CD4-positive, alpha-beta T cell (primary cell): ENCODE results near the gene LPXN. TPM values are rescaled to one million over a fixed set of nuclear protein-coding genes. Genes with fewer than 3 reads are reported as not detected.

Experiments
- ATAC-seq: fragments of 200-7000 bp; cut with Tn5 transposase; one replicate; pipeline ENCODE4 v1.10.0; 2022; ENCODE audit warnings: mild to moderate bottlenecking; ENCODE audit not compliant: poor library complexity
- CTCF ChIA-PET: fragments of 350-600 bp; sonication (Branson Sonifier 250); formaldehyde crosslinking; loops from one replicate; lab custom pipeline; 2021; ENCODE audit warnings: antibody characterized with exemption, inconsistent platforms; lab: Charles Lee
- POLR2A ChIA-PET: fragments of 350-600 bp; sonication (Branson Sonifier 250); formaldehyde crosslinking; loops from one replicate; lab custom pipeline; 2021; ENCODE audit warnings: antibody characterized with exemption, inconsistent platforms; lab: Charles Lee
- DNase-seq, 14 experiments: peaks; one replicate each; pipeline ENCODE4 v3.0.0-alpha.2; 2013 to 2020; ENCODE audit warnings: mixed read lengths in 2 of 14
- H3K27ac ChIP-seq, 2 donors: one replicate each; pipeline versions ENCODE4 v1.5.1 to v1.7.0; 2013; ENCODE audit warnings: low read length in 2 of 2, low read depth in 1 of 2, mild to moderate bottlenecking in 1 of 2
- H3K27me3 ChIP-seq, 2 experiments: 1 replicate in 1 of 2; 2 replicates in 1 of 2; pipeline versions ENCODE4 v1.6.1 to v1.7.0; 2013; ENCODE audit warnings: low read length in 2 of 2, control low read depth in 1 of 2, mild to moderate bottlenecking in 1 of 2, moderate library complexity in 1 of 2; ENCODE audit not compliant: insufficient read depth in 2 of 2, control insufficient read depth in 1 of 2
- H3K36me3 ChIP-seq: one replicate; pipeline ENCODE4 v1.6.1; 2013; ENCODE audit warnings: low read length, control low read depth; ENCODE audit not compliant: insufficient read depth
- H3K4me1 ChIP-seq: one replicate; pipeline ENCODE4 v1.6.1; 2013; ENCODE audit warnings: low read length, control low read depth; ENCODE audit not compliant: insufficient read depth
- H3K4me3 ChIP-seq: one replicate; pipeline ENCODE4 v1.5.1; 2013; ENCODE audit warnings: mild to moderate bottlenecking, low read length, moderate library complexity
- H3K9me3 ChIP-seq, 2 experiments: 1 replicate in 1 of 2; 2 replicates in 1 of 2; pipeline versions ENCODE4 v1.6.1 to v1.7.0; 2013; ENCODE audit warnings: low read length in 2 of 2, mild to moderate bottlenecking in 2 of 2, control low read depth in 1 of 2, moderate library complexity in 1 of 2; ENCODE audit not compliant: control insufficient read depth in 1 of 2, insufficient read depth in 1 of 2
- H3K27ac Mint-ChIP-seq: one replicate; pipeline ENCODE4 v1.8.0; 2020; ENCODE audit warnings: mixed read lengths
- H3K27me3 Mint-ChIP-seq: one replicate; pipeline ENCODE4 v1.8.0; 2021; ENCODE audit warnings: mixed read lengths
- H3K36me3 Mint-ChIP-seq: one replicate; pipeline ENCODE4 v1.8.0; 2021; ENCODE audit warnings: low read depth, mixed read lengths
- H3K4me1 Mint-ChIP-seq: one replicate; pipeline ENCODE4 v1.8.0; 2021; ENCODE audit warnings: low read depth, mixed read lengths
- H3K4me3 Mint-ChIP-seq: one replicate; pipeline ENCODE4 v1.8.0; 2020; ENCODE audit warnings: mild to moderate bottlenecking, mixed read lengths
- H3K9me3 Mint-ChIP-seq: one replicate; pipeline ENCODE4 v1.8.0; 2020; ENCODE audit warnings: mixed read lengths
- intact Hi-C, 2 experiments: fragments of 100-400 bp; cut with DNase I in 1 of 2; cut with micrococcal nuclease in 1 of 2; formaldehyde crosslinking; loops; one replicate each; pipeline versions ENCODE4 v1.15.1 to v1.9.0; 2023 to 2025; cut with DNase I, micrococcal nuclease
- total RNA-seq, 174 experiments: library from RNA in 2 of 174; stranded (reverse) in 2 of 174; gene quantifications; one replicate each; pipeline ENCODE4 v1.2.3 and lab custom pipeline; 2021 to 2026
- TF ChIP-seq, protein P1 (sequence below): fragments of 200-600 bp; IDR thresholded peaks from one replicate; pipeline ENCODE4 v1.8.0; 2022; ENCODE audit warnings: antibody characterized with exemption, mild to moderate bottlenecking

LPXN gene
- total RNA-seq, 2 experiments from 2014 or later: 35.5 to 36.3 TPM

DNA sequence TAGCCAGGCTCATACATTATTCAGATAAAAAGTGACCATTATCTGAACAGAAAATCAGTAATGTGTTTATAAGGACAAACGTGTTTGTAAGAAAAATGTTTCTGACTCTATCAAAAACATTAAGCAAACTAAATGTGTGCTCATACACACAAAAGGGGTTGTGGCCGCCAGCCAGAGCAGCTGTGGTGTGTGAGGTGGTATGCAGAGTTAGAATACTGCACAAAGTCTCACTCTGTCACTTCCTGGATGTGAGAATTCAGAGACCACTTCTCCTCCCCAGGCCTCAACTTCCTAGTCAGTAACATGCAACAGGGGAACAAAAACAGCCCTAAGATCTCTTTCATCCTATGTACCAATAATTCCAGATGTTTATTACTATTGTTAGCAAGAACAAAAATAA lies 77.2 kb downstream of the LPXN start:
- no peak for ATAC-seq
- POLR2A ChIA-PET: no interaction called here

DNA sequence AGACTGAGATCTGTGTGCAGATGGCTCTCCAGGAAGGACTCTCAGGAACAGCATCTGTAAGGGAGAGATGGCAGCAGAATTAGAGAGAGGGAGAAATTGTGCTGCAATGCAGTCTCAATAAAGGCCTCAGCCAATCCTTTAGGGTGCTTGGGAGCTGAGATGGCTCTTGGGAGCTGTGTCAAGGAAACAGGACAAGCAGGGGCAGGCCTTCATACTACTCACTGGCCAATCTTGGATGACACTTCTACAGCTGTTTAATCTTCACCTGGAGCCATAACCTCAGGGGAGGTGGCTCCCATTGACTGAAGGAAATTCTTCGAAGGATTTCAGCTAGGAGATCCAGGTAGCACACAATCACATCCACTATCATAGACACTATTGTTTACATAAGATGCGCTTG lies 77.7 kb downstream of the LPXN start:
- H3K4me1 ChIP-seq: peaks cover 7% of the 10 kb centered on the region
- Mint-ChIP-seq H3K36me3 (no peaks in the 10 kb centered on the region), H3K4me3 (no peak overlapping the region), H3K27ac (peak overlapping the region; percentile 68), H3K27me3 (no peaks in the 10 kb centered on the region), H3K9me3 (no peaks in the 10 kb centered on the region), H3K4me1 (peaks cover 26% of the 10 kb centered on the region)
- H3K27ac ChIP-seq: no peak overlapping the region
- H3K36me3 ChIP-seq: no peaks in the 10 kb centered on the region
- no peak for ATAC-seq
- DNase-seq: no peak
- H3K27me3 ChIP-seq: no peaks in the 10 kb centered on the region
- intact Hi-C loops: no loop called here
- H3K4me3 ChIP-seq: no peak overlapping the region
- CTCF ChIA-PET: no interaction called here
- POLR2A ChIA-PET: no interaction called here
- no peaks in the 10 kb centered on the region for H3K9me3 ChIP-seq
- TF ChIP-seq, protein P1, sequence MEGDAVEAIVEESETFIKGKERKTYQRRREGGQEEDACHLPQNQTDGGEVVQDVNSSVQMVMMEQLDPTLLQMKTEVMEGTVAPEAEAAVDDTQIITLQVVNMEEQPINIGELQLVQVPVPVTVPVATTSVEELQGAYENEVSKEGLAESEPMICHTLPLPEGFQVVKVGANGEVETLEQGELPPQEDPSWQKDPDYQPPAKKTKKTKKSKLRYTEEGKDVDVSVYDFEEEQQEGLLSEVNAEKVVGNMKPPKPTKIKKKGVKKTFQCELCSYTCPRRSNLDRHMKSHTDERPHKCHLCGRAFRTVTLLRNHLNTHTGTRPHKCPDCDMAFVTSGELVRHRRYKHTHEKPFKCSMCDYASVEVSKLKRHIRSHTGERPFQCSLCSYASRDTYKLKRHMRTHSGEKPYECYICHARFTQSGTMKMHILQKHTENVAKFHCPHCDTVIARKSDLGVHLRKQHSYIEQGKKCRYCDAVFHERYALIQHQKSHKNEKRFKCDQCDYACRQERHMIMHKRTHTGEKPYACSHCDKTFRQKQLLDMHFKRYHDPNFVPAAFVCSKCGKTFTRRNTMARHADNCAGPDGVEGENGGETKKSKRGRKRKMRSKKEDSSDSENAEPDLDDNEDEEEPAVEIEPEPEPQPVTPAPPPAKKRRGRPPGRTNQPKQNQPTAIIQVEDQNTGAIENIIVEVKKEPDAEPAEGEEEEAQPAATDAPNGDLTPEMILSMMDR: no peak

More for the DNA sequence above, 77.2 kb downstream of the LPXN start:
- H3K36me3 ChIP-seq: no peaks in the 10 kb centered on the region
- no peaks in the 10 kb centered on the region for H3K27me3 ChIP-seq
- no peak overlapping the region for H3K27ac ChIP-seq
- CTCF ChIA-PET: no interaction called here
- TF ChIP-seq, protein P1: no peak
- DNase-seq: peak in 4 of 14 experiments; percentile 1 to 48 (median 18)
- Mint-ChIP-seq H3K36me3 (no peaks in the 10 kb centered on the region), H3K27ac (peak overlapping the region; percentile 68), H3K4me1 (peaks cover 26% of the 10 kb centered on the region), H3K27me3 (no peaks in the 10 kb centered on the region), H3K9me3 (no peaks in the 10 kb centered on the region), H3K4me3 (no peak overlapping the region)
- intact Hi-C loops: no loop called here
- H3K9me3 ChIP-seq: no peaks in the 10 kb centered on the region
- H3K4me3 ChIP-seq: no peak overlapping the region
- H3K4me1 ChIP-seq: peaks cover 7% of the 10 kb centered on the region

DNA sequence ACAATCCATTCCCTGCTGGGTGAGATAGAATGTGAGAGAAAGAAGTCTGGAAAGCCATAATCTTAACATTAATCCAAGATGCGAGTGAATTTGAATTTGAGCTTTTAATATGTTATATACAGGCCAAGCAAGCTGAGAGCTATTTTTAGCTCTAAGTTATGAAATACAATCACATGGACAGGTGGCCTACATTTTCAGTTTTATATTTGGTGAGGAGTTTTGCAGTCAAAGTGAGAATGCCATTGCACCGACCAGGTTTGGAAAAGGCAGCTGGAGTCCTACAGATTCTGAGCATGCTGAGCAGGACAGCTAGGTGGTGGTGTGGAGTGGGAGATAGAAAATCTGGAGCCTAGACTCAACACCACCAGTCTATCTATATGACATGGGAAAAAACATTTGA lies 79.8 kb downstream of the LPXN start:
- ATAC-seq (no peak), DNase-seq (no peak)
- TF ChIP-seq, protein P1: no peak
- H3K4me3 Mint-ChIP-seq: no peak overlapping the region
- POLR2A ChIA-PET: no interaction called here
- intact Hi-C loops: no loop called here
- no peaks in the 10 kb centered on the region for H3K36me3 Mint-ChIP-seq
- Histone ChIP-seq H3K4me3 (no peak overlapping the region), H3K27me3 (no peaks in the 10 kb centered on the region), H3K4me1 (peaks cover 7% of the 10 kb centered on the region), H3K36me3 (no peaks in the 10 kb centered on the region), H3K27ac (no peak overlapping the region), H3K9me3 (no peaks in the 10 kb centered on the region)
- H3K4me1 Mint-ChIP-seq: peaks cover 26% of the 10 kb centered on the region
- H3K27ac Mint-ChIP-seq: no peak overlapping the region
- H3K27me3 Mint-ChIP-seq: no peaks in the 10 kb centered on the region
- CTCF ChIA-PET: interaction anchor here (0.7 kb wide), 1 partner anchor 57 kb away, joined by 3 read pairs; no protein-coding TSS in a partner anchor
- H3K9me3 Mint-ChIP-seq: no peaks in the 10 kb centered on the region
